H1 (cell line): ENCODE data around the gene PRMT5.
"Not testable (repeated sequence)": the region's sequence is repeated elsewhere in the genome, so short reads cannot be mapped to it uniquely, and the experiment has no call there.

Experiments
- TF ChIP-seq, protein P1 (sequence below): IDR thresholded peaks from 2 replicates; pipeline ENCODE4 v1.6.1; 2011; ENCODE audit warnings: low read depth, mild to moderate bottlenecking, low read length; ENCODE audit not compliant: insufficient read depth
- TF ChIP-seq, protein P2 (sequence below), 3 experiments: IDR thresholded peaks; 1 replicate in 2 of 3; 2 replicates in 1 of 3; pipeline versions ENCODE4 v1.5.1 to v1.6.1; 2011; ENCODE audit warnings: low read length in 3 of 3, mild to moderate bottlenecking in 3 of 3, inconsistent platforms in 2 of 3, low read depth in 1 of 3, moderate library complexity in 1 of 3; ENCODE audit not compliant: insufficient read depth in 1 of 3; ENCODE audit errors: control extremely low read depth in 1 of 3

DNA sequence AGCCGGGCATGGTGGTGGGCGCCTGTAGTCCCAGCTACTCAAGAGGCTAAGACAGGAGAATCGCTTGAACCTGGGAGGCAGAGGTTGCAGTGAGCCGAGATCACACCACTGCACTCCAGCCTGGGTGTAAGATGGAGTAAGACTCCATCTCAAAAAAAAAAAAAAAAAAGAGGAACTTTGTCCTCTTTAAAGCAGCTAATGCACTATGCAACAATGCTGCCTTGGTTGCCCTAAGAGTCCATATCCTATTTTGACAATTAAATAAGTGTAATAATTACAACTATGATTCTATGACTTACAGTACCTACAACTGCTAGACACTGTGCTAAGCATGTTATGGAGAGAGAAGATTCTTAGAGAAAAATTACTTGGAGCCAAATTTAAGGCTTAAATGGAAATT lies 14.3 kb downstream of the PRMT5 start:
- TF ChIP-seq, protein P1, sequence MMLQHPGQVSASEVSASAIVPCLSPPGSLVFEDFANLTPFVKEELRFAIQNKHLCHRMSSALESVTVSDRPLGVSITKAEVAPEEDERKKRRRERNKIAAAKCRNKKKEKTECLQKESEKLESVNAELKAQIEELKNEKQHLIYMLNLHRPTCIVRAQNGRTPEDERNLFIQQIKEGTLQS = not testable (repeated sequence)
- TF ChIP-seq, protein P2, sequence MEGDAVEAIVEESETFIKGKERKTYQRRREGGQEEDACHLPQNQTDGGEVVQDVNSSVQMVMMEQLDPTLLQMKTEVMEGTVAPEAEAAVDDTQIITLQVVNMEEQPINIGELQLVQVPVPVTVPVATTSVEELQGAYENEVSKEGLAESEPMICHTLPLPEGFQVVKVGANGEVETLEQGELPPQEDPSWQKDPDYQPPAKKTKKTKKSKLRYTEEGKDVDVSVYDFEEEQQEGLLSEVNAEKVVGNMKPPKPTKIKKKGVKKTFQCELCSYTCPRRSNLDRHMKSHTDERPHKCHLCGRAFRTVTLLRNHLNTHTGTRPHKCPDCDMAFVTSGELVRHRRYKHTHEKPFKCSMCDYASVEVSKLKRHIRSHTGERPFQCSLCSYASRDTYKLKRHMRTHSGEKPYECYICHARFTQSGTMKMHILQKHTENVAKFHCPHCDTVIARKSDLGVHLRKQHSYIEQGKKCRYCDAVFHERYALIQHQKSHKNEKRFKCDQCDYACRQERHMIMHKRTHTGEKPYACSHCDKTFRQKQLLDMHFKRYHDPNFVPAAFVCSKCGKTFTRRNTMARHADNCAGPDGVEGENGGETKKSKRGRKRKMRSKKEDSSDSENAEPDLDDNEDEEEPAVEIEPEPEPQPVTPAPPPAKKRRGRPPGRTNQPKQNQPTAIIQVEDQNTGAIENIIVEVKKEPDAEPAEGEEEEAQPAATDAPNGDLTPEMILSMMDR (IDR thresholded peaks at IDR 0.05; ENCODE audit: control extremely low read depth in 1 of 3, insufficient read depth in 1 of 3, low read depth in 1 of 3, low read length in 3 of 3) = not testable (repeated sequence)
